GM19468 (cell line): ENCODE results near the gene GALNT18.

Experiments
- ATAC-seq: cut with Tn5 transposase; IDR thresholded peaks from one replicate; pipeline ENCODE4 v1.9.1; 2021; ENCODE audit warnings: mild to moderate bottlenecking, moderate library complexity, moderate number of reproducible peaks; ENCODE audit not compliant: unreplicated experiment; ENCODE audit errors: extremely low read depth

The GALNT18 gene

GRCh38 chr11:11265320-11265719, 356.5 kb downstream of the GALNT18 start:
- no peak for ATAC-seq

- ATAC-seq, result no peak
These were observed 358.4 kb downstream of the GALNT18 start for GRCh38 chr11:11263238-11264005.

- no peak for ATAC-seq
These were observed 359.5 kb downstream of the GALNT18 start for GRCh38 chr11:11262171-11262920.

GRCh38 chr11:11261629-11262028, 360.2 kb downstream of the GALNT18 start:
- ATAC-seq, result no peak

- no peak for ATAC-seq
These were observed 360.9 kb downstream of the GALNT18 start for GRCh38 chr11:11260903-11261302.

- no peak for ATAC-seq
These were observed 367.8 kb downstream of the GALNT18 start for GRCh38 chr11:11253995-11254394.

- no peak for ATAC-seq
These were observed 368.3 kb downstream of the GALNT18 start for GRCh38 chr11:11253497-11253896.

GRCh38 chr11:11252403-11252802, 369.4 kb downstream of the GALNT18 start:
- no peak for ATAC-seq

GRCh38 chr11:11251394-11251970, 370.3 kb downstream of the GALNT18 start:
- no peak for ATAC-seq

- ATAC-seq, result no peak
These were observed 371.3 kb downstream of the GALNT18 start for GRCh38 chr11:11250470-11250869.

GRCh38 chr11:11247576-11247975, 374.2 kb downstream of the GALNT18 start:
- no peak for ATAC-seq

GRCh38 chr11:11247086-11247485, 374.7 kb downstream of the GALNT18 start:
- no peak for ATAC-seq

- no peak for ATAC-seq
These were observed 375.6 kb downstream of the GALNT18 start for GRCh38 chr11:11246166-11246565.

GRCh38 chr11:11245453-11245852, 376.4 kb downstream of the GALNT18 start:
- no peak for ATAC-seq

GRCh38 chr11:11244470-11245080, 377.2 kb downstream of the GALNT18 start:
- no peak for ATAC-seq

GRCh38 chr11:11243590-11244469, 378.0 kb downstream of the GALNT18 start:
- ATAC-seq, result peak; percentile 42

- ATAC-seq, result no peak
These were observed 378.6 kb downstream of the GALNT18 start for GRCh38 chr11:11243209-11243589.

GRCh38 chr11:11241284-11241683, 380.5 kb downstream of the GALNT18 start:
- ATAC-seq, result no peak

GRCh38 chr11:11239959-11240358, 381.8 kb downstream of the GALNT18 start:
- ATAC-seq, result no peak
